Stimulated activated CD8-positive, alpha-beta memory T cell treated with anti-CD3 and anti-CD28 coated beads, Interleukin-12 subunit alpha, Interleukin-12 subunit beta, amount 100 ng/mL, for 4 hours (primary cell): Measurements from ENCODE around the gene CRYBA4.

Source experiments
- DNase-seq: peaks from one replicate; pipeline ENCODE4 v3.0.0-alpha.2; 2020; ENCODE audit warnings: low read depth

The CRYBA4 gene

GRCh38 chr22:26629988-26630761 lies 8.4 kb downstream of the CRYBA4 start:
- no peak for DNase-seq

- DNase-seq: no peak
Measured at GRCh38 chr22:26631282-26631681, 9.5 kb downstream of the CRYBA4 start.

GRCh38 chr22:26632422-26633155 lies 10.8 kb downstream of the CRYBA4 start:
- DNase-seq: no peak

DNA sequence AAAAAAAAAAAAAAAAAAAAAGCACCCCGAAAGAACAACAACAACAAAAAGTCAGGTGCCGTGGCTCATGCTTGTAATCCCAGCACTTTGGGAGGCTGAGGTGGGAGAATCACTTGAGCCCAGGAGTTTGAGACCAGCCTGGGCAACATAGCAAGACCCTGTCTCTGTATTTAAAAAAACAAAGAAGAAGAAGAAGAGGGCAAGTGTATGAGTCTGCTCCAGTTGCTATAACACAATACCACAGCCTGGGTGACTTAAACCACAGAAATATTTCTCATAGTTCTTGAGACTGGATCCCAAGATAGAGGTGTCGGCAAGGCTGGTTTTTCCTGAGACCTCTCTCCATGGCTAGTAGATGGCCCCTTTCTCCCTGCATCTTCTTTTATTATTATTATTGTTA lies 12.4 kb downstream of the CRYBA4 start:
- no peak for DNase-seq

GRCh38 chr22:26635117-26635516 lies 13.4 kb downstream of the CRYBA4 start:
- no peak for DNase-seq

- DNase-seq: no peak
Measured at GRCh38 chr22:26636296-26636695, 14.5 kb downstream of the CRYBA4 start.

GRCh38 chr22:26642465-26643417 lies 21.0 kb downstream of the CRYBA4 start:
- DNase-seq: peak; percentile 73

DNA sequence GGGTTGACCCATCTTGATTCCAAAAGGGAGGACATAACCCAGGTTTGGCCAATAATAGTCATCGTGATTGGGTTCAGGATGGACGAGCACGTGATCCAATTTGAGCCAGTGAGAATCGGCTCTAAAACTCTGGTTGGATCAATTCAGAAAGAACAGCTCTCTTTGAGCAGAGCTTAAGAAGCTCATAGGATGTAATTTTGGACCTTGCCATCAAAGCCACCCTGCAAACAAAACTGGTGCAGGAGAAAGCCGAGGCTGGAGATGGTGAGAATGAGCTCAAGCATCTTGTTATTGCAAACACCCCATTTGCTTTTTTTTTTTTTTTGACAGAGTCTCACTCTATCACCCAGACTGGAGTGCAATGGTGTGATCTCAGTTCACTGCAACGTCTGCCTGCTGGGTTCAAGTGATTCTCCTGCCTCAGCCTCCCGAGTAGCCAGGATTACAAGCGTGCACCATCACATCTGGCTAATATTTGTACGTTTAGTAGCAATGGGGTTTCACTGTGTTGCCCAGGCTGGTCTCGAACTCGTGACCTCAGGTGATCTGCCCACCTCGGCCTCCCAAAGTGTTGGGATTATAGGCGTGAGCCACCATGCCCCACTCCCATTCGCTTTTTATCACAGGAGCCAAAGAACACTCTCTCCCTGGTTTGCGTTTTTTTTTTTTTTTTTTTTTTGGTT lies 21.8 kb downstream of the CRYBA4 start:
- no peak for DNase-seq

DNA sequence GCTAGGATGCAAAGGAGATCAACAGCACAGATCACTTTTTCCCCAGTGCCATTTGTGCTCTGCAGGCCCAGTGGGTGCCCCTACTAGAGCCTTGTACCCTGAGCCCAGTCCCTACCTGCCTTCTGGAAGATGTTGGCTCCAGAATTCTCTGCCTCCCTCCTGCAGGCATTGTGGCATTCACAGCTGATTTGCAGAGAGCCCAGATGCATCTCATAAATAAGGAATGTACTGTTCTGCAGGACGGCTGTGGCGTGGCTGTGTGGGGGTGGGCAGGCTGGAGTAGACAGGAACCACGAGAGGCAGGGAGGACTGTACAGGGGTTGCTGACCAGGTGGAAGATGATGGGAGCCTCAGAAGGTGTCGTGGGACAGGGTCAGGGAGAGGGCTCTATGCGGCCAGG lies 24.4 kb downstream of the CRYBA4 start:
- no peak for DNase-seq

DNA sequence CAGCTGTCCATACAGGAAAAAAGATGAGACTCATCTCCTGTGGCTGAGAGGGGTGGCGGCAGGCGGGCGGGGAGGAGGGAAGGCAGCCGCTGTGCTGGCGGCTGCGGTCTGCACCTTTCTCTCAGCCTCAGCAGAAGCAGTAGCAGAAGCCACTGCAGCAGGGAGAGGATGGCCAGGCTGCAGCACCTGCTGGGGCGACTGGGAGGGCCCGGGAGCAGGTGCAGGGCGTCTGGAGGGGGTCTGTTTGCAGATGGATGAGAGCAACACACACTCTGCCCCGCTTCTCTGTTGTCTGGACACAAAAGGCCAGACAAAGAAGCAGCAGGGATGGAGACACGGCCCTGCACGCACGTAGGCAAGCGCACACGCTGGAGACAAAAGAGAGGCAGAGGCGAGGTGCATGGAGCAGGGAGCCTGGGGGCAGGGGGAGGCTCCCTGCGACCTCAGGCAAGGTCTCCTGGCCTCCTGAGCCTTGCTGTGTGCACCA lies 26.3 kb downstream of the CRYBA4 start:
- DNase-seq: no peak

- DNase-seq: no peak
Measured at GRCh38 chr22:26648528-26649388, 27.0 kb downstream of the CRYBA4 start.

GRCh38 chr22:26650722-26651421 lies 29.1 kb downstream of the CRYBA4 start:
- DNase-seq: no peak

GRCh38 chr22:26651815-26652214 lies 30.1 kb downstream of the CRYBA4 start:
- no peak for DNase-seq

GRCh38 chr22:26656891-26657851 lies 35.4 kb downstream of the CRYBA4 start, which contains the start of gene MIAT:
Gene MIAT, plus strand, starts transcription at chr22:26657588.
- DNase-seq: peak; percentile 45

DNA sequence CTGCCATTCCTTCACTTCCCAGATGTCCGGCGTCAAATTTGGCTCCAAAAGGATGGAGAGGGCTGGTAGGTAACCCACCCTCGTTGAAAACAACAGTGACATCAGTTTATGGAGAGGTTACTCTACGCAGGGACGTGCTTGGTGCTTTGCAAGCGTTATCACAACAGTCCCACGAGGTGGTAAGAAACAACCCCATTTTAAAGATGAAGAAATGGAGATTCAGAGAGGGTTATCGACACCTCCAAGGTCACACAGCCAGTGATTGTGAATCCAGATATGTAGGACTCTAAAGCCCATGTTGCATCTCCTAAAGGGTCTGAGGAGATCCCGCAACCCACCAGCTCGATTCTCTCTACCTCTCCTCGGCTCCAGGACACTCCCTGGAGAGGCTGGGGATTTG lies 36.4 kb downstream of the CRYBA4 start:
- DNase-seq: no peak

- DNase-seq: peak; percentile 65
Measured at GRCh38 chr22:26658671-26659478, 37.1 kb downstream of the CRYBA4 start.

DNA sequence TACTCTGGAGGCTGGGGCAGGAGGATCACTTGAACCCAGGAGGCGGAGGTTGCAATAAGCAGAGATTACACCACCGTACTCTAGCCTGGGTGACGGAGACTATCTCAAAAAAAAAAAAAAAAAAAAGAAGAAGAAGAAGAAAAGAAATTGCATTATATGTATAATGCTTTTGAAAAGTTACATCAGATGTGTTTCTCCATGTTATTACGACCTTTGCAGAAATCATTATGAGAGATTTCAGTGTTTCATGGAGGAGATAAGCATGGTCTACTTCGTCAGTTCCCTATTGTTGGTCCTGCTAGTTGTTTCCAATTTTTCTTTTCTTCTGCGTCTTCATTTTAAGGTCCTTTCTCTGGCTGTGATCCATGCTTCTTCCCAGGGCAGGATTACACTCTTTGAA lies 38.6 kb downstream of the CRYBA4 start:
- DNase-seq: no peak
